Amygdala (tissue), 56 donors: ENCODE measurements around the gene TOM1L2.

Experiments
- DNase-seq, 56 donors: peaks; one replicate each; lab custom pipeline; 2025; lab: John Stamatoyannopoulos, UW

Gene TOM1L2

GRCh38 chr17:17841601-17842025 is 130.6 kb downstream of the TOM1L2 start:
- peak in 3 of 56 donors; percentile 27 to 47 (median 27) for DNase-seq

DNA sequence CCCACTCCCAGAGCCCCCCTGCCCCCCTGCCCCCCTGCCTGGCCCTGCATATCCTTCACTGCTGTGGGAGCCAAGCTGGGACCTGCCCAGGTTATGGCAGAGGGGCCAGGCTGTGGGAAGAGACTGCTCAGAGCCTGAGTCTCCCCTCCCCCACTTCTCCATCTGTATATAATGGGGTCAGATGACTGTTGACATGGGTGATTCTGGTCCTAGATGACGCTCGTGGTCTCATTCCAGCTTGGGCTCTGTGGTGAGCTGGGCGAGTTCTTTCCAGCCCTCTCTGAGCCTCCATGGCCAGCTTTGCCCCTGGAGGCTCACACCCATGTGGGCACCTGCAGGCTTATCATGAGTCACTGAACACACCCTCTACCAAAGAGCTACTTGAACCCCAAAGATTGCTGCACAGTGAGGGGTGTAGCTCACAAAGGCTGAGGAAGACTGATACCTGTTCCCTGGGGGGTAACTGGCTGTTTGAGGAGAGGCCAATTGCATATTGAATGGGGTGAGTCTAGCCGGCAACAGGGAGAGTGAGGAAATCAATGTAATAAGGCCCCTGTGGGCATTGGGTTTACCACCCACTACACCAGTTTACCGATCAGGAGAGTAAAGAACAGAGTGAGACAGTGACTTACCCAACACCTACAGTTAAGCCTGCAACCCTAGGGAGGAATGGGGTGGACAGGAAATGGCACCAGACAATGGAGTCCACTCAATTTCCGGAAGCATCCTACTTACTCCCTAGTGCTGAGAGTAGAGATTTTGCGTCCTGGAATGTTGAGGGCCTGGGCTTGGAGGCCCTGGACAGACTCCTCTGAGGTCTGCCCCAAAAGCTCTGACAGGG is 131.2 kb downstream of the TOM1L2 start:
- peak in 29 of 56 donors; percentile 49 to 87 (median 72) for DNase-seq

GRCh38 chr17:17839791-17840707 is 132.2 kb downstream of the TOM1L2 start:
- DNase-seq: peak; percentile 41 to 98 (median 83)

- peak in 30 of 56 donors; percentile 29 to 70 (median 46) for DNase-seq
Measured at GRCh38 chr17:17837966-17838962, 133.9 kb downstream of the TOM1L2 start.

- DNase-seq: peak in 1 of 56 donors; percentile 43
Measured at GRCh38 chr17:17837380-17837821, 134.8 kb downstream of the TOM1L2 start.

DNA sequence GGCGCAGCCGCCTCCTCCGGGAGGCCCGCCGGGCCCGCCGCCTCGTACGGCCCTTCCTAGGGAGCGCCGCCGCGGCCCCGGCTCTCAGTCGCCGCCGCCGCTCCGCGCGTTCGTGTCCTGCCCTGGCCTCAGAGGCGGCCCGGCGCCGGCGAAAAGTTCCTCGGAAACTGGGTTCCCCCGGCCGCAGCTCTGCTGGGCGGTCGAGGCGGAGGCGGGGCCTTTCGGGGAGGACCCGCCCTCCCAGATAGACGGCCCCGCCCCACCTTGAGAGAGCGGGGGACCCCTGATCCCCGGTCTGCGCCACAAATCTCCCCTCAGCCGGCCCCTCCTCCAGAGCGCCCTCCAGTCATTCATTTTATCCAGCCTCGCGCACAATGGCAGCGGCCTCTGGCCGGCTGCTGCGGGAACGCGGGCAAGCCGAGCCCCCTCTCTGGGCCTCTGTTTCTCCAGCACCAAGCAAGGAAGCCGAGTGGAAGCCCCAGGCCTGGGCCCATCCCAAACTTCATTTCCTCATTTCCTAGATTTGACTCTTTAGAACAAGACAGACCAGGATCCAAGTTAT is 135.3 kb downstream of the TOM1L2 start, which contains the start of gene SREBF1:
SREBF1 (minus strand) TSS at position 169 of the 562 bp plus-strand sequence. CDS start 169 bp downstream, outside the sequence.
- peak in 28 of 56 donors; percentile 28 to 74 (median 54) for DNase-seq

DNA sequence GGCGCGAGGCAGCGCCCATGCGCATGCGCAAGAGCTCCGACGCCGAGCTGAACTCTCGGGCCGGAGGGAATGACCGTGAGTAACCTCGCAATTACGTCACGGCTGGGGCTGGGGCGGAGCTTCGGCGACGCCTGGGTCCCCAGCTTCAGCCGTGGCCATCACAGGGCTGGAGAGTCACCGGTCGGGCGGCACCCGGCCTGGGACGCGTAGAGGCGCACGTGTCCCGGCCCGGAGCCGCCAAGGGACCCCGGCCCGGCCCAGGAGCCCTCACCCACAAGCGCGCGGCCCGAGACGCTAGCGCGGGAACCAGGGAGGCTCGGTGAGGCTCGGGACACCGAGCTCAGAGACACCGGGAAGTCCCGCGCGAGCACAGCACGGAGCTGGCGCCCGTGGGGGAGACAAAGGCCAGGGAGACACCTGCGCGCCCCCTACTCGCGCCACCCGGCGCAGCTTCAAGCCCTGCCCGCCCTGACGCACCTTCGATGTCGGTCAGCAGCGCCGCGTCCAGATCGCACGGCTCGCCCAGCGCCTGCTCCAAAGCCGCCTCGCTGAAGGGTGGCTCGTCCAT is 135.9 kb downstream of the TOM1L2 start:
- DNase-seq: peak in 55 of 56 donors; percentile 82 to 99 (median 95)

DNA sequence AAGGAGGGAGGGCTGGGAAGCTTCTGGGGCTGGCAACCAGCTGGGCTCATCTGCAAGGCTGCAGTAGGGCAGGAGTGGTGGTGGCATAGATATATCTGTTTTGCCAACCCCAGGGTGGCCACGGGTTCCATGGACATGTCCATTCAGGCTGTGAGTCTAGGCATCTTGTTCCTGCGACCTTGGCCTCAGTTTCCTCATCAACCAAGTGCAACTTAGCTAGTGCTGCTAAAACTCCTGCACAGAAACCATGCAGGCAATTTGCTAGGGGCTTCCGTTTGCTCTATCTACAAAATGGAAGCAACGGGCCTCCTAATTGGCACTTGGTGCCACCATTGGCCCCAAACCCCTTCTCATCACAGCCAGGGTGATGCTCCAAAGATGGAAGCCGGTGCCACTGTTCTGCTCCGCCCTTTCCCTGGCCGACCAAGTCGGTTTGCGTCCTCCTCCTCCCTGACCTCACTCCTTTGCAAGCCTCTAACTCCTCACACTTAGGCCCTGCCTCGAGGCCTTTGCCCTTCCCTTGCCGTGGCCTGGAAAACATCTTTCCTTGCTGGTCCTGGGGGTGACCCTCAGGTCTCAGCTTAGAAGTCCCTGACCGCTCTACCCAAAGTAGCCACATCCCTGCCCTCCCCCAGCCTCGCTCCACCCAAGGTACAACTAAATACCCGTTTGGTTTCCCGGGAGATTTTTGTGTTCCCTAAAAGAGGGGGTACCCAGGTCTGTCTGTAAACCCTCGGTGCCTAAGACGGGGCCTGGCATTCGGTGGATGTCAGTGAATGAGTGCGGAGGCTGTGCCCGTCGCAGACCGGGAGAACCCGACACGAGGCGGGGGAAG is 136.6 kb downstream of the TOM1L2 start:
- DNase-seq: no peak

DNA sequence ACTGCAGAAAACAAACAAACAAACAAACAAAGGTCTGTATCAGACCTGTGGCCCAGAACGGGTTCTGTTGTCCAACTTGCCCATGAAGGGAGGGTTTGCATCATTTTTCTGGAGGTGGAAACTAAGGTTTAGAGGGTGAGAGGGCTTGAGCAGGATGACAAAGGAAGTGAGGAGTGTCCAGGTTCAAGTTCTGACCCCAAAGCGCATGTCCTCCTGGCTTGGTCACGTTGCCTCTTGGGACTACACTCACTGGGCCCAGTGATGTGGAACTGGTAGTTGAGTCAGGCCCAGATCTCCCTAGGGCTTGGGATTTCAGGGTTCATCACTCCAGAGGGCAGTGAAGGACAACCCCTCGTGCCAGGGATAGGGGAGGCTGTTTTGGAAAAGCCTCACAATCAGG is 137.2 kb downstream of the TOM1L2 start:
- DNase-seq: no peak

- no peak for DNase-seq
Measured at GRCh38 chr17:17833658-17834357, 138.4 kb downstream of the TOM1L2 start.

DNA sequence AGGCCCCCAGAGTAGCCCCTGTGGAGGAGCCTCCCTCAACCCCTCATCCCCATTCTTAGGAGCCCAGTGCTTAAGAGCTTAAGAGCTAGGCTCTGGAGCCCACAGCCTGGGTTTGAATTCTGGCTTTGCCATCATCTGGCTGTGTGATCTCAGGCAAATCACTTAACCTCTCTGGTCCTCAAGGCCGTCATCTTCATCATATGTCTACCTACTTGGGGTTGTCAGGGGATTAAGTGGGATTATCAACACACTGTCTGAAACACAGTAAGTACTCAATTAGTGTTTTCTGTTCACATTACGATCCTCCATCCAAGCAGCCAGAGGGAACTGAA is 140.2 kb downstream of the TOM1L2 start:
- no peak for DNase-seq

- DNase-seq: peak in 16 of 56 donors; percentile 11 to 65 (median 42)
Measured at GRCh38 chr17:17831208-17832031, 140.8 kb downstream of the TOM1L2 start.

- DNase-seq: no peak
Measured at GRCh38 chr17:17830740-17831207, 141.4 kb downstream of the TOM1L2 start.

GRCh38 chr17:17830269-17830567 is 142.0 kb downstream of the TOM1L2 start:
- DNase-seq: no peak

- no peak for DNase-seq
Measured at GRCh38 chr17:17827826-17828621, 144.2 kb downstream of the TOM1L2 start.
